ENCODE data around the gene ACKR1.

DNA sequence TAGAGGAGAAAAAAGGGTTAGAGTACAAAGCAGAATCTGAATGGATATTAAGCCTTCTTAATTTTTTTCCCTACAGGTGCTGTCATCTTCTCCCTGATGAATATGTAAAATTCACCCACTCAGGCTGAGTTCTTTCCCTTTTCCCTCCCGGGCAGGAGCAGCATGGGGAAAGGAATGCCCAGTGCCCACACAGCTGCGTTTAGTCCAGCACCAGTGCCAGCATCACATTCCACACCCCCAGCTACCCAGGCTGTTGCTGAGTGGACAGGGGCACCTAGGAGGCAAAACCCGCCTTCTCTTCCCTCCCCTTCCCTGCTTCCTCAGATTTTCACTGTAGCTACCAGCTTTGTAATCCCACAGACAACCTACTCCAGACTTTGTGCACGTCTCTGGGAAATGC lies 36.6 kb upstream of the ACKR1 start:
- TF ChIP-seq, protein P1, sequence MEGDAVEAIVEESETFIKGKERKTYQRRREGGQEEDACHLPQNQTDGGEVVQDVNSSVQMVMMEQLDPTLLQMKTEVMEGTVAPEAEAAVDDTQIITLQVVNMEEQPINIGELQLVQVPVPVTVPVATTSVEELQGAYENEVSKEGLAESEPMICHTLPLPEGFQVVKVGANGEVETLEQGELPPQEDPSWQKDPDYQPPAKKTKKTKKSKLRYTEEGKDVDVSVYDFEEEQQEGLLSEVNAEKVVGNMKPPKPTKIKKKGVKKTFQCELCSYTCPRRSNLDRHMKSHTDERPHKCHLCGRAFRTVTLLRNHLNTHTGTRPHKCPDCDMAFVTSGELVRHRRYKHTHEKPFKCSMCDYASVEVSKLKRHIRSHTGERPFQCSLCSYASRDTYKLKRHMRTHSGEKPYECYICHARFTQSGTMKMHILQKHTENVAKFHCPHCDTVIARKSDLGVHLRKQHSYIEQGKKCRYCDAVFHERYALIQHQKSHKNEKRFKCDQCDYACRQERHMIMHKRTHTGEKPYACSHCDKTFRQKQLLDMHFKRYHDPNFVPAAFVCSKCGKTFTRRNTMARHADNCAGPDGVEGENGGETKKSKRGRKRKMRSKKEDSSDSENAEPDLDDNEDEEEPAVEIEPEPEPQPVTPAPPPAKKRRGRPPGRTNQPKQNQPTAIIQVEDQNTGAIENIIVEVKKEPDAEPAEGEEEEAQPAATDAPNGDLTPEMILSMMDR (IDR thresholded peaks at IDR 0.05), result no peak
- TF ChIP-seq POLR2AphosphoS5 (IDR thresholded peaks at IDR 0.05), result no peak
- no peak for TF ChIP-seq EP300 (IDR thresholded peaks at IDR 0.05)

All from upper lobe of left lung (tissue), 4 donors.